ENCODE results near the gene ZMIZ1. TPM values are rescaled to one million over a fixed set of nuclear protein-coding genes. Genes with fewer than 3 reads are reported as not detected.
A peak's percentile ranks its signal among the peaks of the same experiment; 100 is the strongest.

The ZMIZ1 gene
- total and polyA plus RNA-seq, 2 donors from 2014 or later: 14.2 to 97.6 TPM

- intact Hi-C loops (cut with DNase I): no loop called here
- H3K4me3 ChIP-seq (ENCODE audit: low read length in 3 of 3): no peak overlapping the region
- no peak for FAIRE-seq
- no peak for TF ChIP-seq CTCF (IDR thresholded peaks at IDR 0.05; ENCODE audit: borderline replicate concordance, extremely low read depth, insufficient read depth)
- peaks cover 4 to 45% (median 32%) of the 10 kb centered on the region in 3 donors for H3K4me1 ChIP-seq (ENCODE audit: control insufficient read depth in 2 of 3, insufficient read depth in 2 of 3, low read depth in 1 of 3, low read length in 3 of 3)
- H3K36me3 ChIP-seq (ENCODE audit: control insufficient read depth in 2 of 3, insufficient read depth in 3 of 3, low read length in 3 of 3): peaks cover 6 to 29% (median 16%) of the 10 kb centered on the region in 3 donors
- no peaks in the 10 kb centered on the region for H3K9me3 ChIP-seq (ENCODE audit: control insufficient read depth in 2 of 3, insufficient read depth in 1 of 3, low read length in 3 of 3)
- no peak overlapping the region for H3K27ac ChIP-seq (ENCODE audit: low read depth in 2 of 2, low read length in 2 of 2)
- peak in 1 of 5 donors; percentile 59 for DNase-seq
- no peaks in the 10 kb centered on the region for H3K27me3 ChIP-seq (ENCODE audit: control insufficient read depth, insufficient read depth, low read length)
- no peak overlapping the region for H3K9ac ChIP-seq (ENCODE audit: low read length in 3 of 3)
These were observed 150.7 kb downstream of the ZMIZ1 start for GRCh38 chr10:79219322-79219957.

- Histone ChIP-seq H3K9ac (ENCODE audit: low read length in 3 of 3) (peak overlapping the region in 1 of 3 donors; percentile 37), H3K27me3 (ENCODE audit: control insufficient read depth, insufficient read depth, low read length) (no peaks in the 10 kb centered on the region), H3K4me3 (ENCODE audit: low read length in 3 of 3) (no peak overlapping the region), H3K36me3 (ENCODE audit: control insufficient read depth in 2 of 3, insufficient read depth in 3 of 3, low read length in 3 of 3) (peaks cover 6 to 23% (median 19%) of the 10 kb centered on the region in 3 donors), H3K4me1 (ENCODE audit: control insufficient read depth in 2 of 3, insufficient read depth in 2 of 3, low read depth in 1 of 3, low read length in 3 of 3) (peaks cover 4 to 50% (median 32%) of the 10 kb centered on the region in 3 donors), H3K9me3 (ENCODE audit: control insufficient read depth in 2 of 3, insufficient read depth in 1 of 3, low read length in 3 of 3) (no peaks in the 10 kb centered on the region), H3K27ac (ENCODE audit: low read depth in 2 of 2, low read length in 2 of 2) (no peak overlapping the region)
- no peak for FAIRE-seq
- TF ChIP-seq CTCF (IDR thresholded peaks at IDR 0.05; ENCODE audit: borderline replicate concordance, extremely low read depth, insufficient read depth): no peak
- intact Hi-C loops (cut with DNase I): no loop called here
- DNase-seq: peak; percentile 51 to 86 (median 69)
These were observed 151.5 kb downstream of the ZMIZ1 start for GRCh38 chr10:79220307-79220706.

- Histone ChIP-seq H3K4me1 (ENCODE audit: control insufficient read depth in 2 of 3, insufficient read depth in 2 of 3, low read depth in 1 of 3, low read length in 3 of 3) (peaks cover 4 to 50% (median 32%) of the 10 kb centered on the region in 3 donors), H3K4me3 (ENCODE audit: low read length in 3 of 3) (no peak overlapping the region), H3K9ac (ENCODE audit: low read length in 3 of 3) (peak overlapping the region in 1 of 3 donors; percentile 70), H3K27me3 (ENCODE audit: control insufficient read depth, insufficient read depth, low read length) (no peaks in the 10 kb centered on the region), H3K27ac (ENCODE audit: low read depth in 2 of 2, low read length in 2 of 2) (peak overlapping the region; percentile 83 to 86), H3K36me3 (ENCODE audit: control insufficient read depth in 2 of 3, insufficient read depth in 3 of 3, low read length in 3 of 3) (peaks cover 6 to 18% (median 15%) of the 10 kb centered on the region in 3 donors), H3K9me3 (ENCODE audit: control insufficient read depth in 2 of 3, insufficient read depth in 1 of 3, low read length in 3 of 3) (no peaks in the 10 kb centered on the region)
- FAIRE-seq (no peak), DNase-seq (peak; percentile 87 to 95 (median 94))
- intact Hi-C loops (cut with DNase I): no loop called here
- TF ChIP-seq CTCF (IDR thresholded peaks at IDR 0.05; ENCODE audit: borderline replicate concordance, extremely low read depth, insufficient read depth): no peak
These were observed 152.6 kb downstream of the ZMIZ1 start for GRCh38 chr10:79221110-79222051.

Data from kidney (tissue), 14 donors.